Measurements from ENCODE around the gene MAN1A1.
A peak's percentile ranks its signal among the peaks of the same experiment; 100 is the strongest.

The MAN1A1 gene

GRCh38 chr6:119326291-119327005 lies 23.1 kb downstream of the MAN1A1 start:
- no peak for DNase-seq (ENCODE audit: low read depth in 2 of 3, low spot score in 2 of 3)

DNA sequence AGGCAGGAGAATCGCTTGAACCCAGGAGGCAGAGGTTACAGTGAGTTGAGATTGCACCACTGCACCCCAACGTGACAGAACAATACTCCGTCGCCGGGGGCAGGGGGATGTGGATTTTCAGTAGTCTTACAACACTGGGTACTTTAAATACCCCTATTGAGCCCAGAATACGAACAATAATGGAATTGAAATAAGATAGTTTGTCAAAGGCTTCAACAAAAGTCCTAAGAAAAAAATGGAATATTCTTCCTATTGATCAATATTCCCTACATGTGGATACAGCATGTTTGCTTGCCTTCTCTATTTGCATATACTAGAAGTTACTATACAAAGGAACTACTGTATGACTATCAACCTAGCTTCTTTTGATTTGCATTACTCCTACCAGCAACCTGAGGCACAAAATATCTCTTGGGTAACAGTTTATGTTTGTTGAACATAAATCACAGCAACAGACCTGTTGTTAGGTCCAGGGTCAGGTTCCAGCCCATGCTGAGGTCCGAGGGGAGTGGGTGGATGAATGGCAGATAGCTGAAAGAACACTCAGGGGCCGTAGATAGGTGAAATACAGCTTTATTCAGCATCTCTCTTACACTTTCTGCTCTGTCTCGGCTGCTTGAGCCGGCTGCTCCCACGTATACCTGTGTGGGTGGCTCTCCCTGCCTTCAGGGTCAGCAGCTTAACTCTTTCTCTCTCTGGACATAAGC lies 23.8 kb downstream of the MAN1A1 start:
- no peak for DNase-seq (ENCODE audit: low read depth in 2 of 3, low spot score in 2 of 3)

DNA sequence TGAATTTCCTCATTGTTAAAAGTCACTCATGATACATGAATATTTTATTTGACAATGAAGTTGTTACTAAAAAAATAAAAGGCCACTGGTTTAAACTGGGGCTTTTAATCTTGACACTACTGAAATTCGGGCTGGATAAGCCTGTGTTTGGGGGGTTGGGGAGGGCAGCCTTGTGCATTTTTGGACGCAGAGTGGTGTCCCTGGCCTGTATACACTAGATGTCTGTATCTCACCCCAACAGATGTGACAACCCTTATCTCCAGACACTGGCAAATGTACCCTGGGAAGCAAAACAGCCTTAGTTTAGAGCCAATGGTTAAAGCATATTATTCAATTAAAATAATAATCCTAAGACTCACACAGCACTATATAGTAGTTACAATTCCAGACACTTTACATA lies 24.8 kb downstream of the MAN1A1 start:
- DNase-seq (ENCODE audit: low read depth in 2 of 3, low spot score in 2 of 3), result no peak

DNA sequence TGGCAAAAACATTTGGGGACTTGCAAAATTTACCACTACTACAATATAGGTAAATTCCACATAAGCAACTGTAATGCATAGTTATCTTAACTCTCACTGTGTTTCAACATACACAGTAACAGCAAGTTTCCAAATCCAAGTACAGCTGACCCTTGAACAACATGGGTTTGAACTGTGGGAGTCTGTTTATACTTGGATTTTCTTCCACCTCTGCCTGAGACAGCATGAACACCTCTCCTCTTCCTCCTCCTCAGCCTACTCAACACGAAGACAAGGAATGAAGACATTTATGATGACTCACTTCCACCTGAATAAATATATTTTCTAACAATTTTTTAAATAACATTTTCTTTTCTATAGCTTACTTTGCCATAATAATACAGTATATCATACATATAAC lies 25.6 kb downstream of the MAN1A1 start:
- DNase-seq (ENCODE audit: low read depth in 2 of 3, low spot score in 2 of 3), result no peak

GRCh38 chr6:119323478-119323877 lies 26.1 kb downstream of the MAN1A1 start:
- no peak for DNase-seq (ENCODE audit: low read depth in 2 of 3, low spot score in 2 of 3)

DNA sequence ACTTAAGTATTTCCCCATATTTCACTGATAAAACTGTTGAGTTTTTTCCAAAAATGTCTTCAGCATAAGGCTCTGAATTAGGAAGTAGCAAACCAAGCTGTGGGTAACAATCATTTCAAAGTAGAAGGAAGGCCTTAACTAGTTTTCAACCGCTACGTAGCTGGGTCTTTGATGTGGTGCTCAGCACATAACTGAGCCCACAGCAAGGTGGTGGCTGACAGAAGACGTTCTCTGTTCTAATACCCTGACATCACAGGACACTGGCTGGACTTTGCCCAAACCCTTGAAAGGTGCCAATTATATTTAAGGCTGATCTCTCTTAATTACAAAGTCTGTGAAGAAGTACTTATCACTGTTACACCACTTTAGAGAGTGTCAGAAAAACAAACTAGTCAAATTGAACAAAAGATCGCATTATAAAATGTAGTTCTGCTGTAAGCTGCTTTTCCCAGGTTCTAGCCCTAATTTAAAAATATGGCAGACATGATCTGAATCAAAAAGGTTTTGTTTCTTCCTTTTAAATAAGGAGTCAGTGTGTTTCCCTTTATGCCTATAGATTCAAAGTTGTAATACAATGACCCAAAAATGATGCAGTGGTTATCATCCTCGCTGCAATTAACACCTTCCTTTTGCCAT lies 26.7 kb downstream of the MAN1A1 start:
- no peak for DNase-seq (ENCODE audit: low read depth in 2 of 3, low spot score in 2 of 3)

DNA sequence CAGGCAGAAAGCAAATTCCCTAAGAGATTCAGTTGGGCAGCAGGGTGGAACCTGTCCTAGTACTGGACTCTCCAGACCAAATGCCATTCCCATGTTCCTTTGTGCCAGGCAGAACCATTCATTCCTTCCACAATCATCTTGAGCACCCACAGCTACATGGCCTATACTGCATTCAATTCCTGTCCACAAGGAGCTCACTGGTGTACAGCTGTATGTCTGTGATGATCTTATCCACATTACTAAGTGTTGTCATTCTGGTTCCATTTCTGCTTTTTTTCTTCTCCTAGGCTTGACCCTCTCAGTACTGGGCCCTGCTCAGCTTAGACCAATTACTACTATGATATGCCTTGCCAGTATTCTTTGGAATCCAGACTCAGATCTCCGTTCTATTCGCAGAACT lies 27.5 kb downstream of the MAN1A1 start:
- no peak for DNase-seq (ENCODE audit: low read depth in 2 of 3, low spot score in 2 of 3)

DNA sequence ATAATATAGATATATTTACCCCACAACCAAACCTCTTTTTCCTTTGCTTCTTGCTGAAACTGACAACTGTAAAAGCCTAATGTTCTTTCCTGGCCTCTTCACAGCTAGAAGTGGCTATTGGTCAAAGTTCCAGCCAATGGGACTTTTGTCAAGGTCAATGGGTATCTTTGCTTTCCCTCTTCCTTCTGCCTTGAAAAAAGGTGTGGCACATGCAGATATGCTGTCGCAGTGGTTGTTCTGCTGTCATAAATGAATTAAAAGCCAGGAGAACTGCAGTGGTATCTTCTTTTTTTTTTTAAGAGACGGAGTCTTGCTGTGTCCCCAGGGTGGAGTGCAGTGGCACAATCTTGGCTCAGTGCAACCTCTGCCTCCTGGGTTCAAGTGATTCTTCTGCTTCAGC lies 29.9 kb downstream of the MAN1A1 start:
- DNase-seq (ENCODE audit: low read depth in 2 of 3, low spot score in 2 of 3), result no peak

GRCh38 chr6:119318730-119319129 lies 30.8 kb downstream of the MAN1A1 start:
- DNase-seq (ENCODE audit: low read depth in 2 of 3, low spot score in 2 of 3), result no peak

GRCh38 chr6:119318176-119318575 lies 31.4 kb downstream of the MAN1A1 start:
- DNase-seq (ENCODE audit: low read depth in 2 of 3, low spot score in 2 of 3), result no peak

DNA sequence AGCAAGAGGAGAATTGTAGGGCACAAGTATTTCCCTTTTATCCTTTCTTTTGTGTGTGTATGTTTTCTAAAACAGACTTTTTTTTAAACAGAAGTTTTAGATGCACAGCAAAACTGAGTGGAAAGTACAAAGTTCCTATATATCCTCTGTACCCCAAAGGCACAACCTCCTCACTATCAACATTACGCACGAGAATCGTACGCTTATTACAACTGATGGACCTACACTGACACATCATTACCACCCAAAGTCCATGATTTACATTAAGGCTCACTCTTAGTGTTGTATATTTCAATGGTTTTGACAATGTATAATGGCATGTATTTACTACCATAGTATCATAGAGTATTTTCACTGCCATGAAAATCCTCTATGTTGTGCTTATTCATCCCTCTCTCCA lies 32.6 kb downstream of the MAN1A1 start:
- no peak for DNase-seq (ENCODE audit: low read depth in 2 of 3, low spot score in 2 of 3)

- no peak for DNase-seq (ENCODE audit: low read depth in 2 of 3, low spot score in 2 of 3)
Observed at GRCh38 chr6:119314885-119315272, 34.7 kb downstream of the MAN1A1 start.

GRCh38 chr6:119313937-119314884 lies 35.4 kb downstream of the MAN1A1 start:
- DNase-seq (ENCODE audit: low read depth in 2 of 3, low spot score in 2 of 3), result peak in 1 of 3 experiments; percentile 13

GRCh38 chr6:119312875-119313338 lies 36.7 kb downstream of the MAN1A1 start:
- DNase-seq (ENCODE audit: low read depth in 2 of 3, low spot score in 2 of 3), result no peak

- no peak for DNase-seq (ENCODE audit: low read depth in 2 of 3, low spot score in 2 of 3)
Observed at GRCh38 chr6:119312441-119312840, 37.1 kb downstream of the MAN1A1 start.

- DNase-seq (ENCODE audit: low read depth in 2 of 3, low spot score in 2 of 3), result no peak
Observed at GRCh38 chr6:119311514-119312142, 37.9 kb downstream of the MAN1A1 start.

- no peak for DNase-seq (ENCODE audit: low read depth in 2 of 3, low spot score in 2 of 3)
Observed at GRCh38 chr6:119310486-119311036, 39.0 kb downstream of the MAN1A1 start.

- DNase-seq (ENCODE audit: low read depth in 2 of 3, low spot score in 2 of 3), result no peak
Observed at GRCh38 chr6:119308991-119309657, 40.4 kb downstream of the MAN1A1 start.

GRCh38 chr6:119308048-119308570 lies 41.5 kb downstream of the MAN1A1 start:
- no peak for DNase-seq (ENCODE audit: low read depth in 2 of 3, low spot score in 2 of 3)

DNA sequence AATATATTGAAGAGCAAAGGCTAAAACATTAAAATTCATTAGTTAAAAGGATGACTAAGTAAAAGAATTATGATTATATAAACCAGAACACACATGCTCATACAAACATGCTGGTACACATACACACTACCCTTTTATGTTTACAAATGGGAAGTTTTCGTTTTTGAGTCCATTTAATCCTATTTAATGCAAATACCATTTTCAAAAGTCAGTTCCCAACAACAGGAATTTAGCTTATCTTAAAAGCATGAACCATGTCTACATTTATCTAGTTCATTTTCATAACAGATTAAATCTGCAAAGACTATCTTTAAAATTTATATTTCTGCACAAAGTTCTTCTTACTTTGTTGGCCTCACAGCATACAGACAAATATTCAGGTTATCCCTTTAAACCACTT lies 42.5 kb downstream of the MAN1A1 start:
- DNase-seq (ENCODE audit: low read depth in 2 of 3, low spot score in 2 of 3), result no peak
